ENCODE results near the gene EFHC1. TPM values are rescaled to one million over a fixed set of nuclear protein-coding genes. Genes with fewer than 3 reads are reported as not detected.
A peak's percentile ranks its signal among the peaks of the same experiment; 100 is the strongest.

Gene EFHC1
- total RNA-seq, 1 experiment from 2014 or later = 24.6 TPM

DNA sequence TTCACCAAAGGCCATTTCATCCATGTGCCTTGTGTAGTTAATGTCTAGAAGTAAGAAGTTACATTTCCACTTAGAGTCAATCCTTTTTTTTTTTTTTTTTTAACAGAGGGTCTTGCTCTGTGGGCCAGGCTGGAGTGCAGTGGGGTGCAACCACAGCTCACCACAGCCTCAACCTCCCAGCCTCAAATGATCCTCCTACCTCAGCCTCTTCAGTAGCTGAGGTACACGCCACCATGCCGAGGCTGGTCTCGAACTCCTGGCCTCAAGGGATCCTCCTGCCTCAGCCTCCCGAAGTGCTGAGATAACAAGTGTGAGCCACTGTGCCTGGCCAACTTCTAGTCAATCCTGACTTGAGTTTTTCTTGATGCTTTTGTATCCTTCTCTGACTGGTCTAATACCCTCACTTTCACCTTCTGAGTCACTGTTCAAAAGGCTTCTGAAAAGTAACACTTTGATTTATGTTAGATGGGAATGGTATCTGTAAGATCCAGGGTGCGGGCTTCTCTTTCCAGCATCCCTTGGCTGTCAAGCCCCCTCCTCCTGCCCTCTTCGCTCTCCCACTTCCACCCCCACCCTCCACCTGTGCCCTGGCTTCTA lies 134.6 kb downstream of the EFHC1 start:
- in situ Hi-C loops (cut with HindIII; ENCODE audit: low pct_unique_long_range_greater_than_20kb, low sequenced_read_pairs) = no loop called here
- CTCF ChIA-PET = no interaction called here

DNA sequence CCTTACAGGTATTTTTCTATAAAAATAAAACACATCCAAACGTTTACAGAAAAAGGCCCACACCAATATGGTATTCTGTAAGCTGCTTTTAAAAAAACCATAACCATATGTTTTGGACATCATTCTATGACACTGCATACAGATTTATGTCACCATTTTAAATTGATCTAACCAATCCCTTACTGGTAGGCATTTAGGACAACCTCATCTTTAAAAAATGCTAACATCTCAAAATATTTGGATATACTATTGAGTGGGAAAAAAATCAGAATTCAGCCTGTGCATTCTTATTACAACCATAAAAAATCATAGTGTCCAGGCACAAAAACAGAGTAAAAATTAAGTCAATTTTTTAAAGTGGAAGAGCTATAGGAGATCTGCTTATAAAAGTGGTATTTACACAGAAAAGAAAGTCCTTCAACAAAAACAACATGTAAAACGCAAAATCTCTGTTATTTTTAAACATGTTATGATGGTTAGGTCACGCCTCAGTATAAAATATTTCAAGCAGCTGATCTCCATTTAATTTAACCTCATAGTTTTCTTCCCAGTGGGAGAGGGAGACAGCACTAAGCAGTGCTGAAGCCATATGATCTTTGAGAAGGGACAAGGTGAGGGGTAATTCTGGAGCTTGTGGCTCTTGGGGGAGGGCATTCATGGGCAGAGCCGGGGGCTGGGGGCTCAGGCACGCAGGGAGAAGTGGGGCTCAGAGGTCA lies 135.5 kb downstream of the EFHC1 start:
- no peaks in the 10 kb centered on the region for H3K9me3 ChIP-seq (ENCODE audit: control insufficient read depth, insufficient read depth, low read depth, low read length)
- BruUV-seq (replicated peaks) = no TSS peak
- no peak for TF ChIP-seq POLR2AphosphoS5 (IDR thresholded peaks at IDR 0.05; ENCODE audit: low read depth, low read length)
- TF ChIP-seq, protein P1, sequence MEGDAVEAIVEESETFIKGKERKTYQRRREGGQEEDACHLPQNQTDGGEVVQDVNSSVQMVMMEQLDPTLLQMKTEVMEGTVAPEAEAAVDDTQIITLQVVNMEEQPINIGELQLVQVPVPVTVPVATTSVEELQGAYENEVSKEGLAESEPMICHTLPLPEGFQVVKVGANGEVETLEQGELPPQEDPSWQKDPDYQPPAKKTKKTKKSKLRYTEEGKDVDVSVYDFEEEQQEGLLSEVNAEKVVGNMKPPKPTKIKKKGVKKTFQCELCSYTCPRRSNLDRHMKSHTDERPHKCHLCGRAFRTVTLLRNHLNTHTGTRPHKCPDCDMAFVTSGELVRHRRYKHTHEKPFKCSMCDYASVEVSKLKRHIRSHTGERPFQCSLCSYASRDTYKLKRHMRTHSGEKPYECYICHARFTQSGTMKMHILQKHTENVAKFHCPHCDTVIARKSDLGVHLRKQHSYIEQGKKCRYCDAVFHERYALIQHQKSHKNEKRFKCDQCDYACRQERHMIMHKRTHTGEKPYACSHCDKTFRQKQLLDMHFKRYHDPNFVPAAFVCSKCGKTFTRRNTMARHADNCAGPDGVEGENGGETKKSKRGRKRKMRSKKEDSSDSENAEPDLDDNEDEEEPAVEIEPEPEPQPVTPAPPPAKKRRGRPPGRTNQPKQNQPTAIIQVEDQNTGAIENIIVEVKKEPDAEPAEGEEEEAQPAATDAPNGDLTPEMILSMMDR (IDR thresholded peaks at IDR 0.05) = no peak
- TF ChIP-seq TCF7L2 (IDR thresholded peaks at IDR 0.05; ENCODE audit: low read depth, low read length) = no peak
- no peak for TF ChIP-seq REST (IDR thresholded peaks at IDR 0.05; ENCODE audit: insufficient read depth in 1 of 2, low read depth in 2 of 2, low read length in 1 of 2)
- no peak for TF ChIP-seq SIN3A (IDR thresholded peaks at IDR 0.05; ENCODE audit: borderline replicate concordance, insufficient read depth, low read depth, low read length)
- no peak overlapping the region for H3K4me3 ChIP-seq (ENCODE audit: low read depth in 2 of 2, low read length in 2 of 2)
- no peaks in the 10 kb centered on the region for H3K27me3 ChIP-seq (ENCODE audit: control insufficient read depth, insufficient read depth, low read length)
- in situ Hi-C loops (cut with HindIII; ENCODE audit: low pct_unique_long_range_greater_than_20kb, low sequenced_read_pairs) = no loop called here
- intact Hi-C loops (cut with micrococcal nuclease; ENCODE audit: unreplicated experiment) = no loop called here
- no peaks in the 10 kb centered on the region; the same call in 1 of the 2 replicates for H3K36me3 ChIP-seq (ENCODE audit: control insufficient read depth, insufficient read depth, low read length)
- peak overlapping the region; percentile 3; the same call in 1 of the 2 replicates for H3K27ac ChIP-seq (ENCODE audit: low read length)
- POLR2A ChIA-PET = interaction anchor here (0.9 kb wide), 1 partner anchor 11 kb away, joined by 3 read pairs; no protein-coding TSS in a partner anchor
- H3K4me1 ChIP-seq (ENCODE audit: control insufficient read depth, insufficient read depth, low read length) = peaks cover 57% of the 10 kb centered on the region
- CTCF ChIA-PET = no interaction called here
- DNase-seq (ENCODE audit: low read depth, low spot score) (no peak), ATAC-seq (no peak)

More for the DNA sequence above, 134.6 kb downstream of the EFHC1 start:
- Histone ChIP-seq H3K27ac (ENCODE audit: low read length) (no peak overlapping the region; the same call in 1 of the 2 replicates), H3K4me3 (ENCODE audit: low read depth in 2 of 2, low read length in 2 of 2) (no peak overlapping the region), H3K27me3 (ENCODE audit: control insufficient read depth, insufficient read depth, low read length) (no peaks in the 10 kb centered on the region), H3K9me3 (ENCODE audit: control insufficient read depth, insufficient read depth, low read depth, low read length) (no peaks in the 10 kb centered on the region), H3K4me1 (ENCODE audit: control insufficient read depth, insufficient read depth, low read length) (peaks cover 63% of the 10 kb centered on the region), H3K36me3 (ENCODE audit: control insufficient read depth, insufficient read depth, low read length) (no peaks in the 10 kb centered on the region; the same call in 1 of the 2 replicates)
- ATAC-seq (no peak), DNase-seq (ENCODE audit: low read depth, low spot score) (no peak)
- intact Hi-C loops (cut with micrococcal nuclease; ENCODE audit: unreplicated experiment) = no loop called here
- TF ChIP-seq SIN3A (IDR thresholded peaks at IDR 0.05; ENCODE audit: borderline replicate concordance, insufficient read depth, low read depth, low read length) (no peak), TCF7L2 (IDR thresholded peaks at IDR 0.05; ENCODE audit: low read depth, low read length) (no peak), POLR2AphosphoS5 (IDR thresholded peaks at IDR 0.05; ENCODE audit: low read depth, low read length) (no peak), REST (IDR thresholded peaks at IDR 0.05; ENCODE audit: insufficient read depth in 1 of 2, low read depth in 2 of 2, low read length in 1 of 2) (no peak)
- TF ChIP-seq, protein P1 (IDR thresholded peaks at IDR 0.05) = no peak
- BruUV-seq (replicated peaks) = no TSS peak
- POLR2A ChIA-PET = no interaction called here

Measured in Panc1 (cell line).